MG63 (cell line): ENCODE results near the gene HNRNPAB. TPM values are rescaled to one million over a fixed set of nuclear protein-coding genes. Genes with fewer than 3 reads are reported as not detected.

ENCODE experiments used
- total RNA-seq: library from RNA; depleted of rRNA; stranded (reverse); fragments of >200 nt; shearing (Covaris generic); gene quantifications from 2 replicates; pipeline ENCODE4 v1.2.3, GENCODE V29; 2014; ENCODE audit warnings: low replicate concordance; rRNA removed

Gene HNRNPAB
- total RNA-seq, 1 experiment from 2014 or later, result 250 TPM

Other genes starting within 250 kb of the HNRNPAB start
- not detected in 2 replicates for gene PROP1, start 208.3 kb upstream of the HNRNPAB start, total RNA-seq
- 1.0 and 2.3 TPM in 2 replicates for gene N4BP3, start 91.0 kb upstream of the HNRNPAB start, total RNA-seq
- gene RMND5B, start 73.5 kb upstream of the HNRNPAB start, total RNA-seq, result 39.8 and 54.2 TPM in 2 replicates
- gene NHP2, start 50.6 kb upstream of the HNRNPAB start, total RNA-seq, result 441 and 476 TPM in 2 replicates
- not detected in 2 replicates for gene GMCL2, start 17.2 kb upstream of the HNRNPAB start, total RNA-seq
- 37.7 and 50.9 TPM in 2 replicates for gene PHYKPL, start 28.3 kb downstream of the HNRNPAB start, total RNA-seq